Testis (tissue), 3 donors: ENCODE results near the gene ANAPC1. TPM values are rescaled to one million over a fixed set of nuclear protein-coding genes. Genes with fewer than 3 reads are reported as not detected.

Experiments used
- DNase-seq: peaks from one replicate; pipeline ENCODE4 v3.0.0-alpha.2; 2019
- H3K27ac ChIP-seq, 2 donors: fragments of 200-600 bp; sonication (generic); one replicate each; pipeline ENCODE4 v1.5.1; 2019
- H3K27me3 ChIP-seq: fragments of 200-600 bp; sonication (generic); one replicate; pipeline ENCODE4 v1.5.1; 2019
- H3K36me3 ChIP-seq: fragments of 200-600 bp; sonication (generic); one replicate; pipeline ENCODE4 v1.5.1; 2017; ENCODE audit warnings: low read depth; ENCODE audit errors: missing control alignments
- H3K4me1 ChIP-seq: fragments of 200-600 bp; sonication (generic); one replicate; pipeline ENCODE4 v1.5.1; 2019
- H3K4me3 ChIP-seq, 2 donors: fragments of 200-600 bp; sonication (generic); one replicate each; pipeline ENCODE4 v1.5.1; 2017 to 2019
- H3K9me3 ChIP-seq: fragments of 200-600 bp; sonication (generic); one replicate; pipeline ENCODE4 v1.5.1; 2017
- POLR2A ChIP-seq: fragments of 450-650 bp; IDR thresholded peaks from one replicate; pipeline ENCODE4 v1.6.1; 2017; ENCODE audit warnings: antibody characterized with exemption, mild to moderate bottlenecking, moderate library complexity
- WGBS, 2 donors: methylation state at CpG; one replicate each; pipeline ENCODE4 v1.1.5; 2018; 5-methylcytosine and 5-hydroxymethylcytosine counted together
- intact Hi-C: fragments of 100-400 bp; cut with DNase I; formaldehyde crosslinking; loops from one replicate; pipeline ENCODE4 v1.15.1; 2023; ENCODE audit warnings: low total_unique reads
- polyA plus RNA-seq: library from polyadenylated mRNA; stranded (reverse); fragments of 350-450 nt; fragmentation: Illumina TruSeq; extraction: RNeasy Lipid Tissue Mini Kit (QIAGEN cat#74804); gene quantifications from one replicate; pipeline ENCODE4 v1.2.3, GENCODE V29; 2014; ENCODE audit warnings: low read depth, low replicate concordance; ENCODE audit not compliant: insufficient read depth
- total RNA-seq, 2 donors: library from RNA; depleted of rRNA; stranded (reverse); fragments of >200 nt; gene quantifications; one replicate each; pipeline ENCODE4 v1.2.3, GENCODE V29; 2016
- TF ChIP-seq, protein P1 (sequence below), 3 experiments: fragments of 450-650 bp in 2 of 3; fragments of 200-600 bp in 1 of 3; sonication (generic) in 1 of 3; IDR thresholded peaks; one replicate each; pipeline ENCODE4 v1.5.1; 2016 to 2019; ENCODE audit warnings: antibody characterized with exemption in 3 of 3, mild to moderate bottlenecking in 2 of 3, moderate library complexity in 1 of 3

Gene ANAPC1
- total and polyA plus RNA-seq, 3 donors from 2014 or later: 32.6 to 77.2 (median 68.5) TPM

DNA sequence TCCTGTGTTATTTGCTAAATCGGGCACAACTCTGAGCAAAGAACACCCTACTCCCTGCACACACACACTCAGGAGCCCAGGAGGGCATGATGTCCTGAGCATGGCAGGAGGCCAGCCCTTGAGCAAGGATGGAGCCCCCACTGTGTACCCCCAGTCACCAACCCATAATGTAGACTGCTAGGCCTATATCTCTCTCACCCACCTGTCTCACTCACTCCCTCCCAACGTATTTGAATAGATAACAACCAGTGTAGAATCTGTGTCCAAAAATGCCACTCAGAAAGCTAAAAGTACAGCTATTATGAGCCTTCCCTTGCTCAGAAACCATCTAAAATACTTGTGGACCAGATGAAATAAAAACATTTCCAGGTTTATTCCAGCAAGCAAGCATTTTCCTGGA is 43.7 kb upstream of the ANAPC1 start:
- Histone ChIP-seq H3K36me3 (no peaks in the 10 kb centered on the region), H3K4me3 (no peak overlapping the region), H3K9me3 (no peaks in the 10 kb centered on the region), H3K27ac (no peak overlapping the region), H3K27me3 (no peaks in the 10 kb centered on the region), H3K4me1 (peaks cover 24% of the 10 kb centered on the region)
- WGBS, 2 donors: 59 to 69% methylated on average over 2 of the region's 2 CpGs
- intact Hi-C loops: no loop called here
- no peak for DNase-seq
- TF ChIP-seq, protein P1, sequence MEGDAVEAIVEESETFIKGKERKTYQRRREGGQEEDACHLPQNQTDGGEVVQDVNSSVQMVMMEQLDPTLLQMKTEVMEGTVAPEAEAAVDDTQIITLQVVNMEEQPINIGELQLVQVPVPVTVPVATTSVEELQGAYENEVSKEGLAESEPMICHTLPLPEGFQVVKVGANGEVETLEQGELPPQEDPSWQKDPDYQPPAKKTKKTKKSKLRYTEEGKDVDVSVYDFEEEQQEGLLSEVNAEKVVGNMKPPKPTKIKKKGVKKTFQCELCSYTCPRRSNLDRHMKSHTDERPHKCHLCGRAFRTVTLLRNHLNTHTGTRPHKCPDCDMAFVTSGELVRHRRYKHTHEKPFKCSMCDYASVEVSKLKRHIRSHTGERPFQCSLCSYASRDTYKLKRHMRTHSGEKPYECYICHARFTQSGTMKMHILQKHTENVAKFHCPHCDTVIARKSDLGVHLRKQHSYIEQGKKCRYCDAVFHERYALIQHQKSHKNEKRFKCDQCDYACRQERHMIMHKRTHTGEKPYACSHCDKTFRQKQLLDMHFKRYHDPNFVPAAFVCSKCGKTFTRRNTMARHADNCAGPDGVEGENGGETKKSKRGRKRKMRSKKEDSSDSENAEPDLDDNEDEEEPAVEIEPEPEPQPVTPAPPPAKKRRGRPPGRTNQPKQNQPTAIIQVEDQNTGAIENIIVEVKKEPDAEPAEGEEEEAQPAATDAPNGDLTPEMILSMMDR (IDR thresholded peaks at IDR 0.05): no peak
- TF ChIP-seq POLR2A: no peak

- Histone ChIP-seq H3K27ac (no peak overlapping the region), H3K4me3 (no peak overlapping the region), H3K9me3 (no peaks in the 10 kb centered on the region), H3K4me1 (peaks cover 21% of the 10 kb centered on the region), H3K27me3 (no peaks in the 10 kb centered on the region), H3K36me3 (no peaks in the 10 kb centered on the region)
- DNase-seq: no peak
- TF ChIP-seq, protein P1 (IDR thresholded peaks at IDR 0.05): no peak
- TF ChIP-seq POLR2A: no peak
- intact Hi-C loops: no loop called here
- WGBS, 2 donors: 71 to 88% methylated on average over 3 of the region's 3 CpGs
Observed at GRCh38 chr2:111924617-111925107, 40.7 kb upstream of the ANAPC1 start.

- Histone ChIP-seq H3K4me3 (no peak overlapping the region), H3K27me3 (no peaks in the 10 kb centered on the region), H3K4me1 (peaks cover 26% of the 10 kb centered on the region), H3K9me3 (no peaks in the 10 kb centered on the region), H3K36me3 (no peaks in the 10 kb centered on the region), H3K27ac (no peak overlapping the region)
- intact Hi-C loops: no loop called here
- no peak for DNase-seq
- TF ChIP-seq POLR2A: no peak
- TF ChIP-seq, protein P1 (IDR thresholded peaks at IDR 0.05): no peak
- 37 to 50% methylated on average over 4 of the region's 4 CpGs for WGBS, 2 donors
Observed at GRCh38 chr2:111923276-111923804, 39.3 kb upstream of the ANAPC1 start.

- Histone ChIP-seq H3K36me3 (no peaks in the 10 kb centered on the region), H3K4me1 (peaks cover 12% of the 10 kb centered on the region), H3K4me3 (no peak overlapping the region), H3K9me3 (no peaks in the 10 kb centered on the region), H3K27me3 (no peaks in the 10 kb centered on the region), H3K27ac (no peak overlapping the region)
- intact Hi-C loops: no loop called here
- 45 to 55% methylated on average over 8 of the region's 8 CpGs for WGBS, 2 donors
- DNase-seq: peak; percentile 54
- TF ChIP-seq POLR2A: no peak
- TF ChIP-seq, protein P1 (IDR thresholded peaks at IDR 0.05): no peak
Observed at GRCh38 chr2:111919794-111920608, 36.0 kb upstream of the ANAPC1 start.
